Suprapubic skin (tissue), 4 donors: Measurements from ENCODE around the gene B3GALT2.

ENCODE experiments used
- EP300 ChIP-seq: sonication (generic); formaldehyde crosslinking; IDR thresholded peaks from one replicate; pipeline ENCODE4 v1.6.1; 2017; ENCODE audit warnings: antibody characterized with exemption
- POLR2A ChIP-seq, 2 donors: fragments of 450-650 bp; IDR thresholded peaks; one replicate each; pipeline ENCODE4 v1.6.1; 2017; ENCODE audit warnings: antibody characterized with exemption in 2 of 2, mild to moderate bottlenecking in 2 of 2, moderate library complexity in 2 of 2
- POLR2AphosphoS5 ChIP-seq, 3 donors: sonication (generic); formaldehyde crosslinking; IDR thresholded peaks; one replicate each; pipeline ENCODE4 v1.6.1; 2017; ENCODE audit warnings: antibody characterized with exemption in 3 of 3
- TF ChIP-seq, protein P1 (sequence below), 2 donors: fragments of 200-600 bp in 1 of 2; fragments of 450-650 bp in 1 of 2; sonication (generic) in 1 of 2; IDR thresholded peaks; one replicate each; pipeline ENCODE4 v1.5.1; 2016 to 2019; ENCODE audit warnings: antibody characterized with exemption in 2 of 2, mild to moderate bottlenecking in 1 of 2, moderate library complexity in 1 of 2

DNA sequence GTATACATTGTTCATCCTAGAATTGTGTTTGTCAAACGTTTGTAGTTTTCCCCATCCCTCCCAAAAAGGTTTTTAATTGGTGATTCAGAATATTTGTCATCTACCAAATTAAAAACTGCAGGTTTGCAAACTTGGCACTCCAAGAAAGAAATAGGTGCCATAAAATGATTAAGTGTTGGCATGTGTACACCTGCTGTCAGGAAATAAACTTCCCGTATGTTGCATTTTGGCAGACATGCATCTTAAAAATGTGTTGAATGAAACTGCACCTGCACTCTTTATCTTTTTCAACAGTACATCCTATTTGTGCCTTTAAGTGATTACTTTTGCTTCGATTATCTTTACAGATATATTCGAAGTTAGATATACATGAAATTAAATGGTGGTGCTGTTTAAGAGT lies 7.3 kb downstream of the B3GALT2 start:
- no peak for TF ChIP-seq EP300
- TF ChIP-seq, protein P1, sequence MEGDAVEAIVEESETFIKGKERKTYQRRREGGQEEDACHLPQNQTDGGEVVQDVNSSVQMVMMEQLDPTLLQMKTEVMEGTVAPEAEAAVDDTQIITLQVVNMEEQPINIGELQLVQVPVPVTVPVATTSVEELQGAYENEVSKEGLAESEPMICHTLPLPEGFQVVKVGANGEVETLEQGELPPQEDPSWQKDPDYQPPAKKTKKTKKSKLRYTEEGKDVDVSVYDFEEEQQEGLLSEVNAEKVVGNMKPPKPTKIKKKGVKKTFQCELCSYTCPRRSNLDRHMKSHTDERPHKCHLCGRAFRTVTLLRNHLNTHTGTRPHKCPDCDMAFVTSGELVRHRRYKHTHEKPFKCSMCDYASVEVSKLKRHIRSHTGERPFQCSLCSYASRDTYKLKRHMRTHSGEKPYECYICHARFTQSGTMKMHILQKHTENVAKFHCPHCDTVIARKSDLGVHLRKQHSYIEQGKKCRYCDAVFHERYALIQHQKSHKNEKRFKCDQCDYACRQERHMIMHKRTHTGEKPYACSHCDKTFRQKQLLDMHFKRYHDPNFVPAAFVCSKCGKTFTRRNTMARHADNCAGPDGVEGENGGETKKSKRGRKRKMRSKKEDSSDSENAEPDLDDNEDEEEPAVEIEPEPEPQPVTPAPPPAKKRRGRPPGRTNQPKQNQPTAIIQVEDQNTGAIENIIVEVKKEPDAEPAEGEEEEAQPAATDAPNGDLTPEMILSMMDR (IDR thresholded peaks at IDR 0.05), result no peak
- TF ChIP-seq POLR2AphosphoS5 (IDR thresholded peaks at IDR 0.05), result no peak
- no peak for TF ChIP-seq POLR2A (IDR thresholded peaks at IDR 0.05)
